ENCODE data around the gene RNF40.

Gene RNF40

DNA sequence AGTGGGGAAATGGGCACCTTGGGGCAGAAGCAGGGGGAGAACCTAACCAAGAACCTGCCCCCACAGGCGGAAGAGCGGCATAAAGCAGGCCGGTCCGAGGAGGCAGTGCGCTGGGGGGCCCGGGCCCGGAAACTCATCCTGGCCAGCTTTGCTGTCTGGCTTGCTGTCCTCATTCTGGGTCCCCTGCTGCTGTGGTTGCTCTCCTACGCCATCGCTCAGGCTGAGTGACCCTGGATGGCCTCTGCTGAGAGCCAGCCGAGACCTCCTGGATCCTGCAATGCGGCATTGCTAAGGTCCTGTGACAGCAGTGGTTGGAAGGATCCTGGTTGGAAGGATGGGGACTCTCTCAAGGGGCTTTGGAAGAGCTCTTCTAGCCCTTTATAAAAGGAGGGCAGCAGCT is 18.4 kb upstream of the RNF40 start:
- TF ChIP-seq, protein P1, sequence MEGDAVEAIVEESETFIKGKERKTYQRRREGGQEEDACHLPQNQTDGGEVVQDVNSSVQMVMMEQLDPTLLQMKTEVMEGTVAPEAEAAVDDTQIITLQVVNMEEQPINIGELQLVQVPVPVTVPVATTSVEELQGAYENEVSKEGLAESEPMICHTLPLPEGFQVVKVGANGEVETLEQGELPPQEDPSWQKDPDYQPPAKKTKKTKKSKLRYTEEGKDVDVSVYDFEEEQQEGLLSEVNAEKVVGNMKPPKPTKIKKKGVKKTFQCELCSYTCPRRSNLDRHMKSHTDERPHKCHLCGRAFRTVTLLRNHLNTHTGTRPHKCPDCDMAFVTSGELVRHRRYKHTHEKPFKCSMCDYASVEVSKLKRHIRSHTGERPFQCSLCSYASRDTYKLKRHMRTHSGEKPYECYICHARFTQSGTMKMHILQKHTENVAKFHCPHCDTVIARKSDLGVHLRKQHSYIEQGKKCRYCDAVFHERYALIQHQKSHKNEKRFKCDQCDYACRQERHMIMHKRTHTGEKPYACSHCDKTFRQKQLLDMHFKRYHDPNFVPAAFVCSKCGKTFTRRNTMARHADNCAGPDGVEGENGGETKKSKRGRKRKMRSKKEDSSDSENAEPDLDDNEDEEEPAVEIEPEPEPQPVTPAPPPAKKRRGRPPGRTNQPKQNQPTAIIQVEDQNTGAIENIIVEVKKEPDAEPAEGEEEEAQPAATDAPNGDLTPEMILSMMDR (IDR thresholded peaks at IDR 0.05; ENCODE audit: low read depth, low read length) = no peak
- no peak for DNase-seq (ENCODE audit: extremely low read depth, low read depth)

- no peak for DNase-seq (ENCODE audit: extremely low read depth, low read depth)
- TF ChIP-seq, protein P1 (IDR thresholded peaks at IDR 0.05; ENCODE audit: low read depth, low read length) = no peak
Observed at GRCh38 chr16:30744183-30744582, 17.9 kb upstream of the RNF40 start.

DNA sequence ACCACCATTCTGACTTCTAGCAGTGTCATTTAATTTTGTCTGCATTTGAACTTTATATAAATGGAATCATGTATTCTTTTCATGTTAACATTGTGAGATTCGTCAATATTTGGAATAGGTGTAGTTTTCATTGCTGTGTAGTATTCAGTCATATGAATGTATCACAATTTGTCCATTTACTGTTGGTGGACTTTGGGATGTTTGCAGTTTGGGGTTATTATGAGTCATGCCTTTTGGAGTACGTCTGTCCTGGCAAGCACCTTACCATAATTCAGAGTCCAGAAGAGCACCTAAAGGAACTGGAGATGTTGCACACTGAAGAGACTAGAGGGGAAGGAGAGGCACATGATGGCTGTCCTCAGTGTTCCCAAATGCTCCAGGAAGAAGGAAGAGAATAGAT is 17.0 kb upstream of the RNF40 start:
- TF ChIP-seq, protein P1 (IDR thresholded peaks at IDR 0.05; ENCODE audit: low read depth, low read length) = no peak

GRCh38 chr16:30746638-30747175 is 15.4 kb upstream of the RNF40 start:
- no peak for DNase-seq (ENCODE audit: extremely low read depth, low read depth)
- TF ChIP-seq, protein P1 (IDR thresholded peaks at IDR 0.05; ENCODE audit: low read depth, low read length) = no peak

More for the DNA sequence above, 17.0 kb upstream of the RNF40 start:
- no peak for DNase-seq (ENCODE audit: extremely low read depth, low read depth)

DNA sequence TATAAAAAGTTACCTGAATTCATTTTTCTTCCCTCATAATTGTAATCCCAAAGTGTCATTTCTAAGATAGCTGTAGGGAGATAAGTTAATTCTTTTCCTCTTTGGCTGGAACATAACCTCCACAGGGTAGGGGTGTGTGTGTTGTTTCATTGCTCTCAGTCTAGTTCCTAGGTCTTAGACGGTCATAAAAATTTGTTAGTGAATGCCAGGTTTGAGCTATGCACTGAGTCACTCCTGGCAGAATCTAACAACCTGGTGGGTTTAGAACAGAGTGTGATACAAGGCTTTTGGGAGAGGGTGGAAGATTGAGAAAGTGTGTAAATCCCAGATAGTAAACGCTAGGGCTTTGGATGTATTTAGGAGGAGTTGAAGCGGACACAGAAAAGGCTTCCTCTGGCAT is 14.8 kb upstream of the RNF40 start:
- DNase-seq (ENCODE audit: extremely low read depth, low read depth) = no peak
- TF ChIP-seq, protein P1 (IDR thresholded peaks at IDR 0.05; ENCODE audit: low read depth, low read length) = no peak

DNA sequence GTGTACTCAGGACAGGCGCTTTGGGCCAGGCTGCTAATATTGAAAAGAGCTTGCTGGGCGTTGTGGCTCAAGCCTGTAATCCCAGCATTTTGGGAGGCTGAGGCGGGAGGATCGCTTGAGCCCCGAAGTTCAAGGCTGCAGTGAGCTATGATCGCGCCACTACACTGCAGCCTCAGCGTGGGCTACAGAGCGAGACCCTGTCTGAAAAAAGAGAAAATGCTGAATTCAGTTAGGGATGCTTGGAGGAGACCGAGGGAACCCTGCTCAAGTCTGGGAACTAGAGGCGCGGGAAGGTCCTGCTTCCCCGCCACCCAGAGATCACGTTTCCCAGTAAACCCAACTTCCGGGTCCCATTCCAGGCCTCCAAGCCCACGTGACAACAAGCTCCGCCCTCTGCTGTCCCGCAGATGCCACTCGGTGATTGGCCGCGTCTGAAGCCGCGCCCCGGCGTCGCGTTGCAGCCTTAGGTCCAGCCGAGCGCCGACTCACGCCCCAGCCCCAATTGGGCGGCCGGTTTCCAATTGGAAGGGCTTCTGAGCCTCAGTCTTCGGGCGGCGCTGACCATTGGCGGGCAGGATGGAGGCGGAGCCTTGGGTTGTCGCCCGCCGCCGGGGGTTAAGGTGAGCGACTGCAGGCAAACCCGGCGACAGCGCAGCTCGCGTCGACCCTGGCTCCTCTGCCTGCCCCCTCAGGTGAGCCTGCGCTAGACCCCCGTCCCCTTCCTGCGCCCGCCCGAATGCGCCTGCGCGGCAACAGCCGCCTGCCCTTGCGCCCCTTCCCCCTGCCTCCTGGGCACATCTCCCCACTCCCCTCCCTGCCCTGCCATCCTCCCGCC is 14.1 kb upstream of the RNF40 start, which contains the start of gene PHKG2:
TSS of gene PHKG2 (plus strand) at position 627 of the 835 bp plus-strand sequence. CDS start 396 bp downstream, outside the sequence.
- TF ChIP-seq, protein P1 (IDR thresholded peaks at IDR 0.05; ENCODE audit: low read depth, low read length) = no peak
- peak; percentile 97 for DNase-seq (ENCODE audit: extremely low read depth, low read depth)

Data from AG09319 (cell line).